ENCODE results near the gene PDE4D.

PDE4D gene

DNA sequence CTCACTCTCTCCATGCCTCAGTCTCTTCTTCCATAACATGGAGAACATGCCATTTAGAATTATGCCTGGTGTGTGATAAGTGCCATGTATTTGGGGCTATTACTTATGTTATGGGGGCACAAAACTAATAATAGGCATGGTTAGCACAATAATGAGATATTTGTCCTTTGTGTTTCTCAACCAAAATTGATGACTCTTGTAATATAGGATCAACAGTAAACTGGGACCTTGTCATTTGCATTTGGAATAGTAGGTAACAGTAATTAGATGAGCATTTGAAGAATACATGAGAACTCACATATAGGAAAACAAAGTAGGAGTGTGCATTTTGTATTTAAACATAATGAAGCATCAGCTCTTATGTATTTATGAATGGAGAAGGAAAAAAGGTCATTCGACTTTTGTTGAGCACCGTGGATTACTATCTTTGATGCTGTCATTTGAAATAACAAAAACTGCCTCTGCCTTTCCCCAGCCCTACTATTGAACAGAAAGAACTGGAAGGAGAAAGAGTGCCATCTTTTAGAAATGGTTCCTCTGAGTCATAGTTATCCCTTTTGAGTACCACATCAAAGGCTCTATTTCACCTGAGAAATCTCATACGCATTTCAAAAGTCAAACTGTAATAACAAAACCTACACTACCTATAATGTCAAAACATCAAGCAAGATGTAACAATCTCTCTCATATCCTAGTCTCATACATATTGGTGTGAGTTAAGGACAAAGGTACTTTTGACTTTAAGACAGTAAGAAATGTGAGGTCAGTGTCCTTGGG lies 655.2 kb downstream of the PDE4D start:
- no peak for DNase-seq (ENCODE audit: low read depth)
- no peak overlapping the region for H3K4me3 ChIP-seq (ENCODE audit: low read length)
- TF ChIP-seq, protein P1, sequence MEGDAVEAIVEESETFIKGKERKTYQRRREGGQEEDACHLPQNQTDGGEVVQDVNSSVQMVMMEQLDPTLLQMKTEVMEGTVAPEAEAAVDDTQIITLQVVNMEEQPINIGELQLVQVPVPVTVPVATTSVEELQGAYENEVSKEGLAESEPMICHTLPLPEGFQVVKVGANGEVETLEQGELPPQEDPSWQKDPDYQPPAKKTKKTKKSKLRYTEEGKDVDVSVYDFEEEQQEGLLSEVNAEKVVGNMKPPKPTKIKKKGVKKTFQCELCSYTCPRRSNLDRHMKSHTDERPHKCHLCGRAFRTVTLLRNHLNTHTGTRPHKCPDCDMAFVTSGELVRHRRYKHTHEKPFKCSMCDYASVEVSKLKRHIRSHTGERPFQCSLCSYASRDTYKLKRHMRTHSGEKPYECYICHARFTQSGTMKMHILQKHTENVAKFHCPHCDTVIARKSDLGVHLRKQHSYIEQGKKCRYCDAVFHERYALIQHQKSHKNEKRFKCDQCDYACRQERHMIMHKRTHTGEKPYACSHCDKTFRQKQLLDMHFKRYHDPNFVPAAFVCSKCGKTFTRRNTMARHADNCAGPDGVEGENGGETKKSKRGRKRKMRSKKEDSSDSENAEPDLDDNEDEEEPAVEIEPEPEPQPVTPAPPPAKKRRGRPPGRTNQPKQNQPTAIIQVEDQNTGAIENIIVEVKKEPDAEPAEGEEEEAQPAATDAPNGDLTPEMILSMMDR (IDR thresholded peaks at IDR 0.05; ENCODE audit: insufficient read depth, low read depth, low read length, missing control alignments), result no peak

DNA sequence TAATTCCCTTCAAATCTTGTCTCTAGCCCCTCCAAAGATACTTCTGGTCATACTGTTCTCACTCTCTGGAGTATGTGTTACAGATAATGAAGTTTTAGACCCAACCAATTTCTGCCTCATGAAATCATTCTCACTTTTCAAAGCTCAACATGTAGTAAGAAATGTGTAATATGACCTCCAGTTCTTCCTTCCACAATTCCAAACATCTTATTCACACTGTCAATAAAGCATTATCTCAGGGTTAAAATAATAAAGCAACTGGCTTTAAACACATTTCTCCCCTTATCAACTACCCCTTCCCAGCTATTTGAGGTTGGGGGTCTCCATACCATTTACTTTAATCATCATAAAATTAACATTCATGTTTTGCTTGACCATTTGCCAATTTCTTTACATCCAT lies 656.5 kb downstream of the PDE4D start:
- TF ChIP-seq, protein P1 (IDR thresholded peaks at IDR 0.05; ENCODE audit: insufficient read depth, low read depth, low read length, missing control alignments), result no peak
- no peak overlapping the region for H3K4me3 ChIP-seq (ENCODE audit: low read length)
- DNase-seq (ENCODE audit: low read depth), result peak; percentile 21

DNA sequence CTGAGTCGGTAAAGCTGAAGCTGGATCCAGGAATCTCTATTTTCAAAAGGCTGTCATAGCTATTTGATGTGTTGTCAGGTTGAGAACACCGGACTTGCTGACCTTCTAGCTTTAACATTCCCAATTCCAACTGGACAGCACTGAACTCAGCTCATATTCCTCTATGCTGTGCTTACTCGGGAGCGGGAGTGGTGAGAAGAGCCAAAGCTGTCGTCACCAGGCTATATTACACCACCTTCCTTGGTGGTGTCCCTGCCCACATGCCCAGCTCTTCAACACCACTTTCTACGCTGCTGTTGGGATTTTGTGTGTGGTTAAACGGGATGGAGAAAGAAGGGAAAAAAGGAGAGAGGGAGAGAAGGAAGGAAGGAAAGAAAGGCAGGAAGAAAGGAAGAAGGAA lies 657.1 kb downstream of the PDE4D start:
- no peak overlapping the region for H3K4me3 ChIP-seq (ENCODE audit: low read length)
- TF ChIP-seq, protein P1 (IDR thresholded peaks at IDR 0.05; ENCODE audit: insufficient read depth, low read depth, low read length, missing control alignments), result no peak
- no peak for DNase-seq (ENCODE audit: low read depth)

- TF ChIP-seq, protein P1 (IDR thresholded peaks at IDR 0.05; ENCODE audit: insufficient read depth, low read depth, low read length, missing control alignments), result no peak
- no peak overlapping the region for H3K4me3 ChIP-seq (ENCODE audit: low read length)
Observed at GRCh38 chr5:59234236-59234635, 659.3 kb downstream of the PDE4D start.

GRCh38 chr5:59231221-59231931 lies 662.1 kb downstream of the PDE4D start:
- no peak for DNase-seq (ENCODE audit: low read depth)
- TF ChIP-seq, protein P1 (IDR thresholded peaks at IDR 0.05; ENCODE audit: insufficient read depth, low read depth, low read length, missing control alignments), result no peak
- H3K4me3 ChIP-seq (ENCODE audit: low read length), result no peak overlapping the region

More at GRCh38 chr5:59234236-59234635, 659.3 kb downstream of the PDE4D start:
- no peak for DNase-seq (ENCODE audit: low read depth)

DNA sequence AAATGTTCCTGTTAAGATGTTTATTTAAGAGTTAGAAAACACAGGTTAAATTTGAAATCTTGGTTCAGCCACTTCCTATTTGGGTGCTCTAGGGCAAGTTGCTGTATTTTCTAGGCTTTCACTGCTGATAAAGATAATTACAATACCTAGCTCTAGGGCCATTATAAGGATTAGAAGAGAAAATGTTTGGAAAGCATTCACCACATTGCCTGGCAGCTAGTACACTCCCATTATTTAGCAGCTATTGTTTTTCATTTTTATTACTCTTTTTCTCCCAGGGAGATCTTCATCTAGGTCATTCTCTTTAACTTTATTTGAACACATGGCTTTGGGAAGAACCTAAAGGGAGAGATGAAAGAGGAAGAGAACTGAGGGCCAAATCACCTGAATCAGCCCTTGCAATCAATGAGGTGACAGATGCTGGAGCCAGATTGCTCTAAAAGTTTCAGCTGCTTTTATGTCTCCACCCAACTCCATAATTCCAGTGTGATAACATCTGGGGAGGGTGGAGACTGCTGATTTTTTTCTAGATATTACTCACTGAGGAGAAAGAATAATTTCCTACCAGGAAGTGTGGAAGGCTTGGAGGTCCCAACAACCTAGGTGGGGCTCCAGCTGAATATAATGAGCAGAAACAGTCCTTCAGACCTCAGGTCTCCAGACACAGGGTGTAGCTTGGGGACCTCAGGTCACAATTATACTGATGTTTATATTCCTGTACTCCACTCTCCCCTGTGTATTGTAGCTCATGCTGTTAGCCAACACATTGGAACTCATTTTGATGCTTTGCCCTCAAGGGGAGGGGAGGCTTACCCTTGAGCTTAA lies 670.6 kb downstream of the PDE4D start:
- no peak overlapping the region for H3K4me3 ChIP-seq (ENCODE audit: low read length)
- TF ChIP-seq, protein P1 (IDR thresholded peaks at IDR 0.05; ENCODE audit: insufficient read depth, low read depth, low read length, missing control alignments), result no peak
- peak; percentile 37 for DNase-seq (ENCODE audit: low read depth)

All from epithelial cell of esophagus (primary cell).